GM21526 (cell line): ENCODE results near the gene JSRP1.

Experiments used
- ATAC-seq: cut with Tn5 transposase; IDR thresholded peaks from one replicate; pipeline ENCODE4 v1.9.1; 2021; ENCODE audit warnings: moderate library complexity; ENCODE audit not compliant: unreplicated experiment, low FRiP score

The JSRP1 gene

DNA sequence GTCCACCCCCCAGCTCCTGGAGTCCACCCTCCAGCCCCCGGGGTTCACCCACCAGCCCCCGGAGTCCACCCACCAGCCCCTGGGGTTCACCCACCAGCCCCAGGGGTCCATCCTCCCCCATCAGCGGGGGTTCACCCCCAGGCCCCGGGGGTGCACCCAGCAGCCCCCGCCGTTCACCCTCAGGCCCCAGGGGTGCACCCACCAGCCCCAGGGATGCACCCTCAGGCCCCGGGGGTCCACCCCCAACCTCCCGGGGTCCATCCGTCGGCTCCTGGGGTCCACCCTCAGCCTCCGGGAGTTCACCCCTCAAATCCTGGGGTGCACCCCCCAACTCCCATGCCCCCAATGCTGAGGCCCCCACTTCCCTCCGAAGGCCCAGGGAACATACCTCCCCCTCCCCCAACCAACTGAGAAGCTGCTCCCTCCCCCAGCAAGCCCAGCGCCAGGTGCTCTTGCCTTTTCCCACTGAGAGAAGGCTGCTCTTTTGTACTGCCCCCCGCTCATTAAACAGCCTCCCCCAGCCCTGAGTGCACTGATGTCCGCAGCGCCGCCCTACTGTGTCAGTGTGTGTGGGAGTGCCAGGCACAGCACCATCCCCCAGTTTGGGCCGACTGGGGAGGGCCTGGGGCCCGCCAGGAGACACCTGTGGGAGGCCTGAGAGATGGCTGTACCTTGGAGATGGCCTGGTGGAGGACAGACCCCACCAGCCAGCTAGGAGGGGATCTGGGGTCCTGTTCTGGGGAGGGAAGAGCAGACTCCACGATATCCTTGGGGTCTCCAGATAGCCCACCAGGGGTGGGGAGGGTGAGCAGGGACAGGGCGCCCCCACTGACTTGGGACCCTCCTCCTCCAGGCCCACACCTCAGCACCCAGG lies 7.8 kb downstream of the JSRP1 start:
- ATAC-seq, result no peak

GRCh38 chr19:2247433-2248101 lies 8.7 kb downstream of the JSRP1 start:
- no peak for ATAC-seq

GRCh38 chr19:2246801-2247361 lies 9.3 kb downstream of the JSRP1 start:
- ATAC-seq, result no peak

DNA sequence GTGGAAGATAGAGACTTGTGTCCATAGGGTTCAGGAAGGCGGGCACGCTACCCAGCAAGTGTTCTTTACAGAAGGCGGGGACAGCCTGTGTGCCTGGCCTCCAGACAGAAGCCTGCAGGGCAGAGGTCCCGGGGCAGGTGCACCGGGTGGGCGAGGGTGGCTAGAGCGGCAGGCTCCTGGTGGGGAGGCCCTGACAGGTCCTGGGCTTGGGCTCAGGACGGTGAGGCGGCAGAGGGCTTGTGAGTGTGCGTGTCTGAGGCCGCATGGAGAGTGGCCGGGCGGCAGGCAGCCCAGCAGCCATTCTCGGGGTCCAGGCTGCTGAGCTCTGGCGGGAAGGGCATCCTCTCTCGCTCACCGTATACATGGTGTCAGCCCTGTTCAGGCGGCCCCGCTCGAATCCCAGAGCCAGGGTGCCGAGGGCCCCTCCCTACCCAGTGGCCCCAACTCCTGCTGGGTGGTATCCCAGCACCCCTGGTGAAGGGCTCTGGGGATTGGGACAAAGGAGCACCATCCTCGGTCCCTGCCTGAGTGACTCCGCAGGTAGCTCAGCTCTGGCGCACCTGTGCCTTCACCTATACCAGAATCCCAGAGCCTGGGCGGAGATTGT lies 10.1 kb downstream of the JSRP1 start:
- ATAC-seq, result no peak

DNA sequence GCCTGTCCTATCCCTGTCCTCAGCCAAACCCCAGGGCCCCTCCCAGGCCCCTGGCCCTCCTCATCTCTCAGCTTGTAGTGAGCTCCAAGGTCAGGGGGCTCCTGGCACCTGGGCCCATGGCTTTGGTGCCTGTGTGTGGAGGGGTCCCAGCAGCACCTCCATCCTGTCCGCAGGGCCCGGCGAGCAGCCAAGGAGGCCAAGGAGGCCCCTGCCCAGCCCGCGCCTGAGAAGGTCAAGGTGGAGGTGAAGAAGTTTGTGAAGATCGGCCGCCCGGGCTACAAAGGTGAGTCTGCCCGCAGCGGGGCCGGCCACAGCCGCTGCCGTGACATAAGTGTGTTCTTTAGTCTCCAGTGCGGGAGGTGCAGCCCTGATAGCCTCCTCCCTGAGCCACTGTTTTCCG lies 10.9 kb downstream of the JSRP1 start:
- no peak for ATAC-seq

- ATAC-seq, result no peak
These were observed 11.7 kb downstream of the JSRP1 start for GRCh38 chr19:2244486-2244885.

DNA sequence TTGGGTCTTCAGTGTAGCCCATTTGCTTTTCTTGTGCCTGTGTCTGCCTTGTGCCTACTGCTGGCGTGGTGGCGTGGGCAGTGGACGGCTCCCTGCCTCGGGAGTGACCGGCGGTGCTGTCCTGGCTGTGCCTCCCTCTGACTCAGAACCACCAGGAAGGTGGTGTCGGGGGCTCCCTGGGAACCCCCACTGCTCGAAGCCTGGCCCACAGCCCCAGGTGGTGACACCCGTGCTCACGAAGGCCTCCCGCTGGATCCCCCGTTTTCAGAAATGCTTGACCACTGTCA lies 12.1 kb downstream of the JSRP1 start:
- ATAC-seq, result no peak

GRCh38 chr19:2243274-2244124 lies 12.7 kb downstream of the JSRP1 start:
- ATAC-seq, result no peak

- no peak for ATAC-seq
These were observed 13.4 kb downstream of the JSRP1 start for GRCh38 chr19:2242816-2243215.

GRCh38 chr19:2242092-2242537 lies 14.1 kb downstream of the JSRP1 start:
- ATAC-seq, result no peak

- no peak for ATAC-seq
These were observed 15.1 kb downstream of the JSRP1 start for GRCh38 chr19:2240881-2241760.

- no peak for ATAC-seq
These were observed 16.1 kb downstream of the JSRP1 start for GRCh38 chr19:2239771-2240770.

DNA sequence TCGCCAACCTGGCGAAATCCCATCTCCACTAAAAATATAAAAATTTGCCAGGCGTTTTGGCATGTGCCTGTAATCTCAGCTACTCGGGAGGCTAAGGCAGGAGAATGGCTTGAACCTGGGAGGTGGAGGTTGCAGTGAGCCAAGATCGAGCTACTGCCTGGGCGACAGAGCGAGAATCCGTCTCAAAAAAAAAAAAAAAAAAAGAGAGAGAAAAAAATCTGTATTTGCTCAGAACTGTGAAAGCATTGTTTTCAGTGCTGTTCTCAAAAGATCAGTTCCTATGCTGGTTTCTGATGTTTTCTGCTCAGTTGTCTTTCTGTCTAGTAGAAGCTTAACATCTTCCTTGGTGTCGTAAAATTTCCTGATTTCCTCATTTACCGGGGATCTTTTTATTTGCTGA lies 17.0 kb downstream of the JSRP1 start:
- no peak for ATAC-seq

DNA sequence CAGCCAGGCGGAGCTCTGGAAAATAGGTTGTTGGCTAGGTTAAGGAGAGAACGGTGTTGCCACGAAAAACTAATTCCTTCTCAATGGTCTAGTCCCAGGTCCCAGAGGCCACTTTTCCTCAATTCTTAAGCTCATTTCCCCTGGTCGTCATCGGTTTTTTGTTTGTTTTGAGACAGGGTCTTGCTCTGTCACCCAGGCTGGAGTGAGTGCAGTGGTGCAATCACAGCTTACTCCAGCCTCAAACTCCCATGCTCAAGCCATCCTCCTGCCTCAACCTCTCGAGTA lies 18.4 kb downstream of the JSRP1 start:
- ATAC-seq, result no peak

DNA sequence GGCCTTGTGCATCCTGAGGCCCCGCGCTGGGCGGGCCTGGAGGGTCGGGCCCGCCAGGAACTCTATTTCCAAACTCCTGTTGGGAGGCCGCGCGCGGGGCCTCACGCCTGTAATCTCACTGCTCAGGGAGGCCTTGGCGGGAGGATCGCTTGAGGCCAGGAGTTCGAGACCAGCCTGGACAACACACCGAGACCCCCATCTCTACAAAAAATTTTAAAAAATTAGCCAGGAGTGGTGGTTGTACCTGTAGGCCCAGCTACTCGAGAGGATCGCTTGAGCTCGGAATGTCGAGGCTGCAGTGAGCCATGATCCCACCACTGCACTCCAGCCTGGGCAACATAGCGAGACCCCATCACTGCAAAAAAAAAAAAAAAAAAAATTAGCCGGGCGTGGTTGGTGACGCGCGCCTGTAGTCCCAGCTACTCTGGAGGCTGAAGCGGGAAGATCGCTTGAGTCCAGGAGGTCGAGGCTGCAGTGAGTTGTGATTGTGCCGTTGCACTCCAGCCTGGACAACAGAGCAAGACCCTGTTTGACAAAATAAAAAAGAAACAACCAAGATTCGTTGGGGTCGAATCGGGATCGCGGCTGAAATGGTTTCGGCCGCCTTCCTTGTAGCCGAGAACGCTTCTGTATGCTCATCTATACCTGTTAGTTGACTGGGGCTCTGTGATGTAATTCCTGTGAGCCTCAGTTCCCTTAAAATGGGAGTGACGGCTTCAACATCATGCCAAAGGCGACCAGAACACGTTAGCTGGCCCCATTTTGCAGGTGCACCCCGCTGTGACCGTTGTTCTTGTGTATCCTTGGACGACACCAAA lies 19.0 kb downstream of the JSRP1 start:
- no peak for ATAC-seq

DNA sequence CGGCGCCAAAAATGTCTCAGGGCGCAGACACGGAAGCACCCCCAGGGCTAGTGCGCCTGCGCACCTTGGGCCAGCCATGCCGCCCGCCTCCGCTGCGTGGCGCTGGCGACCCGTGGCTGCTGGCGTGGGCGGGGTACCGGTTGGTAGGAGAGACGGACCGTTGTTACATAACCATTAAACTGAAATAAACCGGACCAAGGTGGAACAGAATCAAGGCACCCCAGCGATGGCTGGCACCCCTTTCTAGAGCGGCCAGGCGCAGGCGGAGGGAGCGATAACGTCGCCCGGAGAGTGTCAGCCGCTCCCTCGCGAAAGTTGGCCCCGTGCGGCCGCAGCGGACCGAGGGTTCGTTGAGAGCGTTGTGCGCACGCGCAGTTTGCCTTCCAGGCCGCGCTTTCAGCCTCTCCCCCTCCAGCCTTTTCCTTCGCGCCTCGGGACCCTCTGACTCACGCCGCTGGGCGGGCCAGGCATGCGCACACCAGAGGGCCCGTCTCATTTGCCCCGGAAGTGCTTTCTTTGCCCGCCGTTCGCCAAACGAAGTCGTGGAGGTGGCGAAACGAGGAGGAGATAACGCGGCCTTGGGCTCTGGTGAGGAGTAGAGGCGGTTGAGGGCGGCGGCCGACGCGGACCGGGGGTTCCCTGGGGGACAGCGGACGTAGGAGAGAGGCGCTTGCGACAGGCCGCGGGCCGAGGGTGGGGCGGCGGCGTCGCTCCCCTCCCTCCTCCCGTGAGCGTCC lies 19.7 kb downstream of the JSRP1 start, which contains the start of the genes PLEKHJ1 and SF3A2:
TSS of gene PLEKHJ1 (minus strand) at position 16 of the 737 bp plus-strand sequence. CDS start 81 bp downstream, outside the sequence.
TSS of gene SF3A2 (plus strand) at position 511 of the 737 bp plus-strand sequence. CDS start 6,595 bp downstream, outside the sequence.
- ATAC-seq, result peak; percentile 57

DNA sequence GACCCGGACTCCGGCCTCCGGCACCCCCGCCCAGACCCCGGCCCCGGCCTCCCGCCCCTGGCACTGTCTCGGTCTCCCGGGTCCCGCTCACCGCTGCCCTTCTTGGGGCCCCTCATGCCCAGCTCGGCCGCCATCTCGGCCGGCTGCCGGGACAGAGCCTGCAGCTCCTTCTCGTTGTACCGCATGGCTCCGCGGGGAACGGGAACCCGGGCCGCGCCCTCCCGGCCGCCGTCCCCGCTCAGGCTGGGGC lies 20.2 kb downstream of the JSRP1 start:
- ATAC-seq, result no peak
